ENCODE data around the gene RPL13A.
"Not testable (repeated sequence)": the region's sequence is repeated elsewhere in the genome, so short reads cannot be mapped to it uniquely, and the experiment has no call there.

Gene RPL13A

DNA sequence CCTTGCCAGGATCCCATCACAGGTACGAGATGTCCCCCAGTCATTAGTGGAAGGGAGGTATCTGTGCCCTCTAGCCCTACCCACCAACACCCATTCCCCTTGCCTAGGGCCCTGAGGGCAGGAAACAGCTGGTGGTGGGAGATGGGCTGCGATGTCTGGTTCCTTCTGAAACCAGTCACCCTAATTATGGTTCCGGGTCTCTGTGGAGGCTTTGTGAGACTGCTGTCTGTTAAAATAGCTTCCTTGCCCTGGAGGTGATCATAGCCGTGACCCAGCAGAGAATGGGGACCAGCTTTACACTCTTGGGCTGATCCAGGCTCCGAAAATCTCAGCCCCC lies 28.9 kb upstream of the RPL13A start:
- no peak for DNase-seq

- DNase-seq: no peak
These were observed 28.0 kb upstream of the RPL13A start for GRCh38 chr19:49459388-49459787.

- DNase-seq: not testable (repeated sequence)
These were observed 26.3 kb upstream of the RPL13A start for GRCh38 chr19:49461130-49461529.

DNA sequence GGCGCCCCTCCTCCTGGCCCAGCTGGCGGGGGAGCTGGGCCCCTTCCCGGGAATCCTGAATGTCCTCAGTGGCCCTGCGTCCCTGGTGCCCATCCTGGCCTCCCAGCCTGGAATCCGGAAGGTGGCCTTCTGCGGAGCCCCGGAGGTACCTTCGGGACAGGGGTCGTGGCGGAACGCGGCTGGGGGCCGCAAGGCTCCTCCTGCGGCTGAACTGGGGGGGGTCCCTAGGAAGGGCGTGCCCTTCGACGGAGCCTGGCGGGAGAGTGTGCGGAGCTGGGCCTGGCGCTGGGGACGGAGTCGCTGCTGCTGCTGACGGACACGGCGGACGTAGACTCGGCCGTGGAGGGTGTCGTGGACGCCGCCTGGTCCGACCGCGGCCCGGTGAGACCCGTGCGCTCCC lies 25.8 kb upstream of the RPL13A start:
- no peak for DNase-seq

DNA sequence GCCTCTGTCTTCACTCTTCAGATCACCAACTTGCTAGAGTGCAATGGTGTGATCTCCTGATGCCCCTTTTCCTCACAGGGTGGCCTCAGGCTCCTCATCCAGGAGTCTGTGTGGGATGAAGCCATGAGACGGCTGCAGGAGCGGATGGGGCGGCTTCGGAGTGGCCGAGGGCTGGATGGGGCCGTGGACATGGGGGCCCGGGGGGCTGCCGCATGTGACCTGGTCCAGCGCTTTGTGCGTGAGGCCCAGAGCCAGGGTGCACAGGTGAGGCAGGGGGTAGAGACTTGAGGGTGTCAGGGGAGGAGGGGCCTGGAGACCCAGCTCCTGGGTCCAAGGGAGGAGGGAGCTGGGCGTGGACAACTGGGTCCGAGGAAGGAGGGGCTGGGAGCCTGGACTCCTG lies 24.9 kb upstream of the RPL13A start:
- DNase-seq: no peak

DNA sequence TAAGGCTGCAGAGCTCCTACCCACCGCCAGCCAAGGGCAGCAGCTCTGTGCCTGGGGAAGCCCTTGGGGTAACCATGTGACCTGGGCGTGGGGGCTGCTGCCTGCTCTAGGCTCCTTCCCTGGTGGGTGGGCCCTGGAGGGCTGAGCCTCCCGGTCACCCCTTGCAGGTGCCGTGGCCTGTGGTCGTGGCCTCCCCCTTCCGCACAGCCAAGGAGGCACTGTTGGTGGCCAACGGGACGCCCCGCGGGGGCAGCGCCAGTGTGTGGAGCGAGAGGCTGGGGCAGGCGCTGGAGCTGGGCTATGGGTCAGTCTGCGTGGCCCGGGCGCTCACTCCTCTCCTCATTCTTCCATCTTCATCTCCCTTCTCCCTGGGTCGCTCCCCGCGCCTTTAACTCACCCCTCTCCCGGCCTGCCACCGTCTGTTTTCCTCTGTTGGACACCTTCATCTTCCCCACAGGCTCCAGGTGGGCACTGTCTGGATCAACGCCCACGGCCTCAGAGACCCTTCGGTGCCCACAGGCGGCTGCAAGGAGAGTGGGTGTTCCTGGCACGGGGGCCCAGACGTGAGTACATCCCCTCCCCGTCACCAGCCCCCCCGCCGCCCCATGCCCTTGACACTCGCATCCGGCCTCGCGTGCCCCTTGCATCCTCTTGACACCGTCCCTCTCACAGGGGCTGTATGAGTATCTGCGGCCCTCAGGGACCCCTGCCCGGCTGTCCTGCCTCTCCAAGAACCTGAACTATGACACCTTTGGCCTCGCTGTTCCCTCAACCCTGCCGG lies 23.3 kb upstream of the RPL13A start:
- no peak for DNase-seq

DNA sequence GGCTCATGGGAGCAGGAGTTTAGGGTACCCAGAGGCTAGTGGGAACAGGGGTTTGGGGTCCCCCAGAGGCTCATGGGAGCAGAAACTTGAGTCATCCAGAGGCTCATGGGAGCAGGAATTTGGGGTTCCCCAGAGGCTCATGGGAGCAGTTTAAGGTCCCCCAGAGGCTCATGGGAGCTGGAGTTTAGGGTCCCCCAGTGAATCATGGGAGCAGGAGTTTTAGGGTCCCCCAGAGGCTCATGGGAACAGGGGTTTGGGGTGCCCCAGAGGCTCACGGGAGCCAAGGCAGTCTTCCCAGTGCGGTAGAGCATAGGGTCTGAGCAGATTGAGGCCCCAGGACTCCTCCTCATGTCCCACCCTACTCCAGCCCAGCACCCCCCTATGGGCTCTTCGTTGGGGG lies 22.0 kb upstream of the RPL13A start:
- no peak for DNase-seq

DNA sequence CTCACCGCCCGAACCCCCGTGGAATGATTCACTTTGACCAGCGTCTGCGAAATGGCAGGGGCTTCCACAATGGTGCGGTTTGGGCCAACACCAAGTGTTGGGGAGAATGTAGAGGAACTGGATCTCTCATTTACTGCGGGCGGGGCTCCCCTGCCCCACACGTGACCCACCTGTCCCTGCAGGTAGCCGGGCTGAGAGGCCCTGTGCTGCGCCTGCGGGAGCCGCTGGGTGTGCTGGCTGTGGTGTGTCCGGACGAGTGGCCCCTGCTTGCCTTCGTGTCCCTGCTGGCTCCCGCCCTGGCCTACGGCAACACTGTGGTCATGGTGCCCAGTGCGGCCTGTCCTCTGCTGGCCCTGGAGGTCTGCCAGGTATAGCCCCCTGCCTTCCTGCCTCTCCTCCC lies 19.2 kb upstream of the RPL13A start:
- no peak for DNase-seq

GRCh38 chr19:49468746-49469447 lies 18.5 kb upstream of the RPL13A start:
- DNase-seq: no peak

GRCh38 chr19:49469828-49470614 lies 17.4 kb upstream of the RPL13A start:
- no peak for DNase-seq

DNA sequence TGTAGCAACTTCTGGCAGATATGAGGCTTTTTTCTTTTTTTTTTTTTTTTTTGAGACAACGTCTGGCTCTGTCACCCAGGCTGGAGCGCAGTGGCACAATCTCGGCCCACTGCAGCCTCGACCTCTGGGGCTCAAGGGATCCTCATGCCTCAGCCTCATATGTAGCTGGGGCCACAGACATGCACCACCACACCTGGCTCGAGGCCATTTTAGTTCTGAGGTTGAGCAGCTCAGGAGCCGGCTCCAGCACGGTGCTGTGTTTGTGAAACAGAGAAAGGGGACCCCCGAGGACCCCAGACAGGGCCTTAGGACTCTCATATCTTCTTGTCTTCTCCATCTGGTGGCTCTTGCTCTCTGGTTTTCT lies 16.8 kb upstream of the RPL13A start:
- no peak for DNase-seq

DNA sequence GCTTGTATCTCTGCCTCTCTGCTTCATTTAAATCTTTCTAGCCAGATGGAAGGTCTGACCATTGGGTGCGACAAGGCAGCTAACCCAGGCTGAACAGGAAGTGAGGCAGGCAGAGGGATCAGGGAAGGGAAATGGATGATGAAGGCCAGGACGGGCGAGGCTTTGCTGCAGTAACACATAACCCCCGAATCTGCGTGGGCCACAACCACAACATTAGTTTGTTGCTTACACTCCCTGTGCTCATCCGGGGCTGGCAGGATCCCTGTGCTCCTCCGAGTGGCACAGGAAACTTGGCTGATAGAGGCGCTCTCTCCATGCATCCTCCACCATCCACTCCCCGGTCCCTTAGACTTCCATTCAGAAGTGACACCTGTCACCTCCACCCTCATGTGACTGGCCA lies 14.5 kb upstream of the RPL13A start:
- DNase-seq: no peak

DNA sequence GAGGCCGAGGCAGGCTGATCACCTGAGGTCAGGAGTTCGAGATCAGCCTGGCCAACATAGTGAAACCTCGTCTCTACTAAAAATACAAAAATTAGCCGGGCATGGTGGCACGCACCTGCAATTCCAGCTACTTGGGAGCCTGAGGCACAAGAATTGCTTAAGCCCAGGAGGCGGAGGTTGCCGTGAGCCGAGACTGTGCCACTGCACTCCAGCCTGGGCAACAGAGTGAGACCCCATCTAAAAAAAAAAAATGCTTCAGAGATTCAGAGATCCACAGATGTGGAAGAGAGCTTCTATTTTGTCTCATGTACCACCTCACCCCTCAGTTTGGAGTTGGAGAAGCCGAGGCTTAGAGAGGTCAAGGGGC lies 13.9 kb upstream of the RPL13A start:
- not testable (repeated sequence) for DNase-seq

- DNase-seq: peak; percentile 63
These were observed 13.4 kb upstream of the RPL13A start, which contains the start of gene FLT3LG for GRCh38 chr19:49473868-49474541. Gene FLT3LG (plus strand): TSS chr19:49474215. CDS start chr19:49474640, 425 bp downstream.

DNA sequence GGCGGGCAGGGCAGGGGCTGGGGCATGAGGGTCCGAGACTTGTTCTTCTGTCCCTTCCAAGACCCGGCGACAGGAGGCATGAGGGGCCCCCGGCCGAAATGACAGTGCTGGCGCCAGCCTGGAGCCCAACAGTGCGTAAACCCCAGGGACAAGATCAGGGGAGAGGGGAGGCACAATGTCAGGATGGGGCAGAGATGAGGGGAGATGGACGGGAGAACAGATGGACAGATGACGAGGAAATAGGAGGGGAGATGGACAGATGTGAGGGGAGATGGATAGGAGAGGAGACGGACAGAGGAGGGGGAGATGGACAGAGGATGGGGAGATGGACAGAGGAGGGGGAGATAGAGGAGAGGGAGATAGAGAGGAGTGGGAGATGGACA lies 12.9 kb upstream of the RPL13A start:
- DNase-seq: no peak

DNA sequence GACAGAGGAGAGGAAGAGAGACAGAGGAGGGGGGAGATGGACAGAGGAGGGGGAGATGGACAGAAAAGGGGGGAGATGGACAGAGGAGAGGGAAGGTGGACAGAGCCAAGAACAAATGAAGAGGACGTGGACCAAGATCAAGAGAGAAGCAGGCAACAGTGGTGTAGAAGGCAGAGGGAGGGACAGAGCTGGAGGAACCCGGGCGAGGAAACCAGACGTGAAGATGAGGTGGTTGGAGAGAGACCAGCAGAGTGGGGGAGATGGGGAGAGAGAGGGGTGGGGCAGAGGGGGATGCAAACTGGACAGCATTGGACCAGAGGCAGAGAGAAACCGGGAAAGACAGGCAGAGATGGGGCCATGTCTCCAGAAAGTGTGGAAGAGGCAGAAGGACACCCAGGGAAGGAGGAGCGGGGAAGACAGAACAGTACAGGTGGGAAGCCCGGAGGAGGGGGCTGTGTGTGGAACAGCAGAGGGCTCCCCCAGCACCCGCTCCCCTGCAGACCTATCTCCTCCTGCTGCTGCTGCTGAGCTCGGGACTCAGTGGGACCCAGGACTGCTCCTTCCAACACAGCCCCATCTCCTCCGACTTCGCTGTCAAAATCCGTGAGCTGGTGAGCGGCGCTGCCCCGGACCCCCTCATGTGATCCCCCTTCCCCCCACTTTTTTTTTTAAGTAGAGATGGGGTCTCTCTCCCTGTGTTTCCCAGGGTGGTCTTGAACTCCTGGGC lies 12.1 kb upstream of the RPL13A start:
- DNase-seq: no peak

DNA sequence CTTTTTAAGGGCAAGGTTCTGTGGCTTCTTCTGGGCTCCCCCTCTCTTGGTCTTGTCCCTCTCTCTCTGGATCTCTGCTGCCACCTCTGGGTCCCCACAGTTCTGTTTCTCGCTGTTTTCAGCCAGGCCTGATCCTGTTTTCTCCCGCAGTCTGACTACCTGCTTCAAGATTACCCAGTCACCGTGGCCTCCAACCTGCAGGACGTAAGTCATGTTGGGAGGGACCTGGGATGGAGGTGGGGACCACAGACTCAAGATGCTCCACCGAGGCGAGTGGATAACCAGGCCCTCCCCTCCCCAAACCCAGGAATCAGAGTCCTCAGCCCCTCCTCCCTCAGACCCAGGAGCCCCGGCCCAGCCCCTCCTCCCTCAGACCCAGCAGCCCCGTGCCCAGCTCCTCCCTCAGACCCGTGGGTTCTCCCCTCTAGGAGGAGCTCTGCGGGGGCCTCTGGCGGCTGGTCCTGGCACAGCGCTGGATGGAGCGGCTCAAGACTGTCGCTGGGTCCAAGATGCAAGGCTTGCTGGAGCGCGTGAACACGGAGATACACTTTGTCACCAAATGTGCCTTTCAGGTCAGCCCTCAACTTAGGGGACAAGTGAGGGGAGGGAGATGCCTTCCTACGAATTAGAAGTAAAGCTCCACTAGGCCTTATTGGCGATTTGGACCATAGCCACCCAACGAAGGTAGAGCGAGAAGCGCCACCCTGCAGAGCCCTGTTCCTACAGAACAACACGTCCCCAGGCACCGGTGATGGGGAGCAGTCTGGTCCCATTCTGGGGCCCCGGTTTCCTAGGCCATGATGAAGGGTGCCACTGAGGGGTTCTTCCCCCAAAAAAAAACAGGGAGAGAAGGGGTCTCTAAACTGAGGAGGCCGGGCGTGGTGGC lies 11.2 kb upstream of the RPL13A start:
- peak; percentile 24 for DNase-seq

GRCh38 chr19:49479975-49480628 lies 7.3 kb upstream of the RPL13A start:
- DNase-seq: no peak

- DNase-seq: no peak
These were observed 6.3 kb upstream of the RPL13A start for GRCh38 chr19:49481020-49481683.

GRCh38 chr19:49486232-49486631 lies 1.2 kb upstream of the RPL13A start:
- no peak for DNase-seq
